Heart right ventricle (tissue), 16 donors: ENCODE data around the gene ZNF436. TPM values are rescaled to one million over a fixed set of nuclear protein-coding genes. Genes with fewer than 3 reads are reported as not detected.
"Not testable (repeated sequence)": the region's sequence is repeated elsewhere in the genome, so short reads cannot be mapped to it uniquely, and the experiment has no call there.

Experiments
- ATAC-seq, 8 donors: fragments of 200-7000 bp; cut with Tn5 transposase; one replicate each; pipeline ENCODE4 v1.9.1; 2020; ENCODE audit warnings: mild to moderate bottlenecking in 8 of 8, moderate library complexity in 8 of 8, moderate number of reproducible peaks in 1 of 8
- DNase-seq, 2 donors: peaks; one replicate each; pipeline ENCODE4 v3.0.0-alpha.2; 2020
- H3K27ac ChIP-seq, 10 donors: fragments of 200-600 bp; sonication (generic) in 2 of 10; one replicate each; pipeline versions ENCODE4 v1.5.0 to v1.8.0; 2020 to 2022; ENCODE audit warnings: mild to moderate bottlenecking in 3 of 10
- H3K27me3 ChIP-seq, 7 donors: fragments of 200-600 bp; one replicate each; pipeline ENCODE4 v1.8.0; 2021 to 2022; ENCODE audit warnings: mild to moderate bottlenecking in 2 of 7
- H3K36me3 ChIP-seq, 9 donors: fragments of 200-600 bp; sonication (generic) in 1 of 9; one replicate each; pipeline versions ENCODE4 v1.5.0 to v1.8.0; 2020 to 2022; ENCODE audit warnings: mild to moderate bottlenecking in 2 of 9
- H3K4me1 ChIP-seq, 9 donors: fragments of 200-600 bp; sonication (generic) in 1 of 9; one replicate each; pipeline versions ENCODE4 v1.5.0 to v1.8.0; 2020 to 2022; ENCODE audit warnings: mild to moderate bottlenecking in 4 of 9
- H3K4me3 ChIP-seq, 10 donors: fragments of 200-600 bp; sonication (generic) in 2 of 10; one replicate each; pipeline versions ENCODE4 v1.5.0 to v1.8.0; 2020 to 2022; ENCODE audit warnings: mild to moderate bottlenecking in 7 of 10, moderate library complexity in 2 of 10
- H3K9me3 ChIP-seq, 11 donors: fragments of 200-600 bp in 10 of 11; sonication (generic) in 2 of 11; one replicate each; pipeline versions ENCODE4 v1.5.0 to v1.8.0; 2013 to 2022; ENCODE audit warnings: mild to moderate bottlenecking in 2 of 11, control low read depth in 1 of 11, moderate library complexity in 1 of 11
- CTCF ChIP-seq, 9 donors: fragments of 200-600 bp; sonication (generic) in 2 of 9; IDR thresholded peaks; one replicate each; pipeline versions ENCODE4 v1.5.0 to v1.8.0; 2021 to 2022; ENCODE audit warnings: antibody characterized with exemption in 9 of 9, mild to moderate bottlenecking in 5 of 9, moderate library complexity in 1 of 9
- WGBS, 2 donors: extraction: QIAGEN DNeasy Blood & Tissue Kit; methylation state at CpG; one replicate each; pipeline ENCODE4 v1.1.7; 2013; ENCODE audit warnings: inconsistent platforms in 1 of 2; 5-methylcytosine and 5-hydroxymethylcytosine counted together
- intact Hi-C, 10 donors: fragments of 100-400 bp; cut with DNase I; formaldehyde crosslinking; loops; one replicate each; pipeline versions ENCODE4 v1.11.1 to v1.14.2; 2022
- polyA plus RNA-seq, 2 donors: library from polyadenylated mRNA; stranded (reverse); fragments of 200-250 nt; gene quantifications; one replicate each; pipeline ENCODE4 v1.2.3, GENCODE V29; 2013
- total RNA-seq, 10 donors: library from RNA; stranded (reverse); fragmentation: NEBNext Ultra II Directional in 3 of 10; extraction: Animal tissue kit (Norgen Biotek cat#: 25700) in 3 of 10; gene quantifications; one replicate each; pipeline versions ENCODE4 v1.2.1 to v1.2.4, GENCODE V29; 2021 to 2023
- donor health status: Arrhythmogenic right ventricular cardiomyopathy.
- donor health status: ischemic (EF 13 %, LVEDD 7.1; RV severe dilation, severe dysfunction).
- donor health status: healthy with polysubstance abuse.
- donor health status: DM: no; HTN: yes; CAD: no.
- donor health status: DM: no; HTN: no; CAD: no.
- donor health status: ischemic (EF 25% LVEDD 6.9; RV normal size, moderate dysfunction).
- donor health status: ischemic (EF 25% LVEDD 5.7; RV mildly dilated, moderate dysfunction).
- donor health status: healthy.
- donor health status: DM: yes; HTN: yes; CAD: no.
- donor health status: Ischemic cardiomyopathy.
- donor health status: ischemic (EF 35%, LVEDD 5.7; RV mildly dilated, moderate dysfunction).
- donor health status: nonischemic (EF 11% LVEDD 7.7; RV severe dilation, severe dysfunction).
- donor health status: DM: yes; HTN: yes; CAD: no.
- donor health status: PGD.
- donor health status: ischemic (EF 29% LVEDD 5.4; RV normal size, mild dysfunction).
- donor health status: nonischemic (EF 23%, LVEDD 6.1; RV moderate dilation, normal function).

Gene ZNF436
- total and polyA plus RNA-seq, 12 donors = 3.3 to 25.5 (median 14.7) TPM

- Histone ChIP-seq H3K4me1 (peaks cover 8 to 51% (median 27%) of the 10 kb centered on the region in 9 donors), H3K36me3 (peaks cover 0 to 28% (median 0%) of the 10 kb centered on the region in 9 donors)
- intact Hi-C loops = no loop called here
Observed at GRCh38 chr1:23380719-23381118, 11.1 kb upstream of the ZNF436 start.

GRCh38 chr1:23380236-23380635 is 10.6 kb upstream of the ZNF436 start:
- DNase-seq = not testable (repeated sequence)

More at GRCh38 chr1:23380719-23381118, 11.1 kb upstream of the ZNF436 start:
- Histone ChIP-seq H3K9me3 (no peaks in the 10 kb centered on the region), H3K4me3 (no peak overlapping the region), H3K27ac (peak overlapping the region in 1 of 10 donors; percentile 81), H3K27me3 (no peaks in the 10 kb centered on the region)
- 49 to 58% methylated on average over 5 of the region's 5 CpGs for WGBS, 2 donors
- no peak for TF ChIP-seq CTCF (IDR thresholded peaks at IDR 0.05)
- DNase-seq = no peak
- no peak for ATAC-seq

GRCh38 chr1:23376890-23377811 is 7.5 kb upstream of the ZNF436 start:
- WGBS, 2 donors = 65 to 73% methylated on average over 19 of the region's 19 CpGs
- Histone ChIP-seq H3K27ac (peak overlapping the region in 9 of 10 donors; percentile 8 to 81 (median 63)), H3K27me3 (no peaks in the 10 kb centered on the region), H3K4me3 (no peak overlapping the region), H3K4me1 (peaks cover 0 to 41% (median 13%) of the 10 kb centered on the region in 9 donors), H3K9me3 (no peaks in the 10 kb centered on the region), H3K36me3 (peaks cover 0 to 11% (median 0%) of the 10 kb centered on the region in 9 donors)
- DNase-seq (peak in 1 of 2 donors; percentile 38), ATAC-seq (peak; percentile 51 to 91 (median 78))
- TF ChIP-seq CTCF (IDR thresholded peaks at IDR 0.05) = no peak
- intact Hi-C loops = no loop called here

More at GRCh38 chr1:23380236-23380635, 10.6 kb upstream of the ZNF436 start:
- H3K4me3 ChIP-seq, H3K9me3 ChIP-seq, ATAC-seq, intact Hi-C loops, H3K27me3 ChIP-seq: not testable (repeated sequence)
- WGBS, 2 donors = 59 to 67% methylated on average over 4 of the region's 4 CpGs
- peaks cover 8 to 51% (median 24%) of the 10 kb centered on the region in 9 donors for H3K4me1 ChIP-seq
- H3K27ac ChIP-seq = peak overlapping the region in 1 of 10 donors; percentile 81
- peaks cover 0 to 28% (median 0%) of the 10 kb centered on the region in 9 donors for H3K36me3 ChIP-seq

- H3K27me3 ChIP-seq, H3K9me3 ChIP-seq, H3K4me3 ChIP-seq, intact Hi-C loops, DNase-seq, H3K36me3 ChIP-seq, H3K27ac ChIP-seq, ATAC-seq: not testable (repeated sequence)
- WGBS, 2 donors = 89 to 96% methylated on average over 12 of the region's 12 CpGs
- H3K4me1 ChIP-seq = peaks cover 11 to 64% (median 37%) of the 10 kb centered on the region in 9 donors
Observed at GRCh38 chr1:23374079-23374735, 4.6 kb upstream of the ZNF436 start.
